ENCODE results near the gene TIAM1. TPM values are rescaled to one million over a fixed set of nuclear protein-coding genes. Genes with fewer than 3 reads are reported as not detected.

Gene TIAM1
- total and polyA plus RNA-seq, 4 donors: 3.5 to 58.0 (median 11.8) TPM

DNA sequence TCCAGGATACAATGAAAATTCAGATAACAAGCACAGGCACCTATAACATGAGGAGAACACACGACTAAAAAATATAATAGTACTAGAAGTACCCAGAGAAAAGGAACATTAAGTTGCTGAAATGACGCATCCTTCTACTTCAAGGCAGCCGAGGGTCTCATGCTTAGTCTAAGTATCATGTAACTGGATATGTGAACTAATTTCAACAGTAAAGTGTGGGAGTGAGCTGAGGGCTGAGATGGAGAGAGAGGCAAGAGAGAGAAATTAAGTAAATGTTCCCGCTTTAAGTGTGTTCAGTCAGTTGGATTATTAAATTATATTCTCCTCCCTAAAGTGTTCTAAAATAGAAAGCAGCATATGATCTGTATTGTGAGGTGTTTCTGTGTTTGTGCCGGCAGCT is 153.5 kb downstream of the TIAM1 start:
- Histone ChIP-seq H3K9ac (ENCODE audit: insufficient read depth in 1 of 2, low read length in 2 of 2) (no peak overlapping the region), H3K36me3 (ENCODE audit: control insufficient read depth in 4 of 4, insufficient read depth in 4 of 4, low read length in 4 of 4) (peaks cover 0 to 11% (median 2%) of the 10 kb centered on the region in 4 donors), H3K27me3 (ENCODE audit: control insufficient read depth in 3 of 3, insufficient read depth in 3 of 3, low read length in 2 of 3) (no peaks in the 10 kb centered on the region), H3K9me3 (ENCODE audit: control insufficient read depth in 4 of 4, insufficient read depth in 3 of 4, low read length in 3 of 4) (no peaks in the 10 kb centered on the region), H3K4me3 (no peak overlapping the region), H3K4me1 (ENCODE audit: control insufficient read depth in 5 of 5, insufficient read depth in 5 of 5, low read length in 5 of 5) (peaks cover 0 to 14% (median 0%) of the 10 kb centered on the region in 5 donors), H3K27ac (ENCODE audit: low read depth in 1 of 2, low read length in 1 of 2) (no peak overlapping the region)
- TF ChIP-seq, protein P1, sequence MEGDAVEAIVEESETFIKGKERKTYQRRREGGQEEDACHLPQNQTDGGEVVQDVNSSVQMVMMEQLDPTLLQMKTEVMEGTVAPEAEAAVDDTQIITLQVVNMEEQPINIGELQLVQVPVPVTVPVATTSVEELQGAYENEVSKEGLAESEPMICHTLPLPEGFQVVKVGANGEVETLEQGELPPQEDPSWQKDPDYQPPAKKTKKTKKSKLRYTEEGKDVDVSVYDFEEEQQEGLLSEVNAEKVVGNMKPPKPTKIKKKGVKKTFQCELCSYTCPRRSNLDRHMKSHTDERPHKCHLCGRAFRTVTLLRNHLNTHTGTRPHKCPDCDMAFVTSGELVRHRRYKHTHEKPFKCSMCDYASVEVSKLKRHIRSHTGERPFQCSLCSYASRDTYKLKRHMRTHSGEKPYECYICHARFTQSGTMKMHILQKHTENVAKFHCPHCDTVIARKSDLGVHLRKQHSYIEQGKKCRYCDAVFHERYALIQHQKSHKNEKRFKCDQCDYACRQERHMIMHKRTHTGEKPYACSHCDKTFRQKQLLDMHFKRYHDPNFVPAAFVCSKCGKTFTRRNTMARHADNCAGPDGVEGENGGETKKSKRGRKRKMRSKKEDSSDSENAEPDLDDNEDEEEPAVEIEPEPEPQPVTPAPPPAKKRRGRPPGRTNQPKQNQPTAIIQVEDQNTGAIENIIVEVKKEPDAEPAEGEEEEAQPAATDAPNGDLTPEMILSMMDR (IDR thresholded peaks at IDR 0.05; ENCODE audit: control extremely low read depth, extremely low read depth): no peak
- DNase-seq (no peak), ATAC-seq (ENCODE audit: insufficient read depth, low FRiP score) (no peak)
- 88 to 91% methylated on average over 5 of the region's 5 CpGs for WGBS, 2 donors

- WGBS, 2 donors: 89 to 90% methylated on average over 4 of the region's 4 CpGs
- TF ChIP-seq, protein P1 (IDR thresholded peaks at IDR 0.05; ENCODE audit: control extremely low read depth, extremely low read depth): no peak
- no peak overlapping the region for H3K27ac ChIP-seq (ENCODE audit: low read depth in 1 of 2, low read length in 1 of 2)
- H3K4me1 ChIP-seq (ENCODE audit: control insufficient read depth in 5 of 5, insufficient read depth in 5 of 5, low read length in 5 of 5): peaks cover 0 to 3% (median 0%) of the 10 kb centered on the region in 5 donors
- no peak overlapping the region for H3K9ac ChIP-seq (ENCODE audit: insufficient read depth in 1 of 2, low read length in 2 of 2)
- H3K36me3 ChIP-seq (ENCODE audit: control insufficient read depth in 4 of 4, insufficient read depth in 4 of 4, low read length in 4 of 4): peaks cover 0 to 11% (median 3%) of the 10 kb centered on the region in 4 donors
- no peak overlapping the region for H3K4me3 ChIP-seq
- DNase-seq (no peak), ATAC-seq (ENCODE audit: insufficient read depth, low FRiP score) (no peak)
- H3K27me3 ChIP-seq (ENCODE audit: control insufficient read depth in 3 of 3, insufficient read depth in 3 of 3, low read length in 2 of 3): no peaks in the 10 kb centered on the region
- no peaks in the 10 kb centered on the region for H3K9me3 ChIP-seq (ENCODE audit: control insufficient read depth in 4 of 4, insufficient read depth in 3 of 4, low read length in 3 of 4)
Measured at GRCh38 chr21:31187499-31187898, 156.6 kb downstream of the TIAM1 start.

- no peak for ATAC-seq (ENCODE audit: insufficient read depth, low FRiP score)
- H3K4me3 ChIP-seq: no peak overlapping the region
- TF ChIP-seq, protein P1 (IDR thresholded peaks at IDR 0.05; ENCODE audit: control extremely low read depth, extremely low read depth): no peak
- H3K27me3 ChIP-seq (ENCODE audit: control insufficient read depth in 3 of 3, insufficient read depth in 3 of 3, low read length in 2 of 3): no peaks in the 10 kb centered on the region
- 80 to 90% methylated on average over 4 of the region's 4 CpGs for WGBS, 2 donors
- H3K36me3 ChIP-seq (ENCODE audit: control insufficient read depth in 4 of 4, insufficient read depth in 4 of 4, low read length in 4 of 4): peaks cover 0 to 8% (median 3%) of the 10 kb centered on the region in 4 donors
- H3K9me3 ChIP-seq (ENCODE audit: control insufficient read depth in 4 of 4, insufficient read depth in 3 of 4, low read length in 3 of 4): no peaks in the 10 kb centered on the region
- H3K27ac ChIP-seq (ENCODE audit: low read depth in 1 of 2, low read length in 1 of 2): no peak overlapping the region
- peaks cover 0 to 3% (median 0%) of the 10 kb centered on the region in 5 donors for H3K4me1 ChIP-seq (ENCODE audit: control insufficient read depth in 5 of 5, insufficient read depth in 5 of 5, low read length in 5 of 5)
- no peak overlapping the region for H3K9ac ChIP-seq (ENCODE audit: insufficient read depth in 1 of 2, low read length in 2 of 2)
- no peak for DNase-seq
Measured at GRCh38 chr21:31186916-31187315, 157.1 kb downstream of the TIAM1 start.

GRCh38 chr21:31185663-31186062 is 158.4 kb downstream of the TIAM1 start:
- Histone ChIP-seq H3K27me3 (ENCODE audit: control insufficient read depth in 3 of 3, insufficient read depth in 3 of 3, low read length in 2 of 3) (no peaks in the 10 kb centered on the region), H3K9me3 (ENCODE audit: control insufficient read depth in 4 of 4, insufficient read depth in 3 of 4, low read length in 3 of 4) (no peaks in the 10 kb centered on the region), H3K9ac (ENCODE audit: insufficient read depth in 1 of 2, low read length in 2 of 2) (no peak overlapping the region), H3K4me1 (ENCODE audit: control insufficient read depth in 5 of 5, insufficient read depth in 5 of 5, low read length in 5 of 5) (peaks cover 0 to 3% (median 0%) of the 10 kb centered on the region in 5 donors), H3K27ac (ENCODE audit: low read depth in 1 of 2, low read length in 1 of 2) (no peak overlapping the region), H3K4me3 (no peak overlapping the region), H3K36me3 (ENCODE audit: control insufficient read depth in 4 of 4, insufficient read depth in 4 of 4, low read length in 4 of 4) (peaks cover 0 to 11% (median 3%) of the 10 kb centered on the region in 4 donors)
- 86 to 92% methylated on average over 3 of the region's 3 CpGs for WGBS, 2 donors
- ATAC-seq (ENCODE audit: insufficient read depth, low FRiP score) (no peak), DNase-seq (no peak)
- TF ChIP-seq, protein P1 (IDR thresholded peaks at IDR 0.05; ENCODE audit: control extremely low read depth, extremely low read depth): no peak

Data from lung (tissue), 12 donors.